ENCODE data around the gene YARS2.
"Not testable (repeated sequence)": the region's sequence is repeated elsewhere in the genome, so short reads cannot be mapped to it uniquely, and the experiment has no call there.

Gene YARS2

DNA sequence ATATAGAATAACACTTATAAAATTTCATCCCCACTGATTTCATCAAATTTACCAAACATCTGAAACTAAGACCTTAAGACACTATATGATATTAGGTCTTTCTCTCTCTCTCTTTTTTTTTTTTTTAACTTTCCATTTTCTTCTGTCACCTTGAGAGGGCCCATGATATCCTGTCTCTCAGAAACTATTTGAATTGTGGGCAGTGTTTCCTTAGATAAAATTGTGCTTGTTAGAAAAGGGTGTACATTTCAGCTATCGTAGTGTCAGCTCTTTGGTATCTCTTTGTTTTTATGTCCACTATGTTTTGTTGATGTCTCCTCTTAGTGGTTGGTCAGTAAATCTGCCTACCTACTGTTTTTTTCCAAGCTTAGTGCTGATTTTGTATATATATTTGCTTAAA is 52.8 kb downstream of the YARS2 start:
- CTCF ChIA-PET, result interaction anchor here (1.0 kb wide), 1 partner anchor 337 kb away, joined by 3 read pairs; no protein-coding TSS in a partner anchor
- POLR2A ChIA-PET (ENCODE audit: low non-redundant PET), result no interaction called here

GRCh38 chr12:32702473-32702872 is 53.2 kb downstream of the YARS2 start:
- no peak overlapping the region for H3K27ac ChIP-seq
- ChIA-PET POLR2A (ENCODE audit: low non-redundant PET) (no interaction called here), CTCF (no interaction called here)
- TF ChIP-seq, protein P1, sequence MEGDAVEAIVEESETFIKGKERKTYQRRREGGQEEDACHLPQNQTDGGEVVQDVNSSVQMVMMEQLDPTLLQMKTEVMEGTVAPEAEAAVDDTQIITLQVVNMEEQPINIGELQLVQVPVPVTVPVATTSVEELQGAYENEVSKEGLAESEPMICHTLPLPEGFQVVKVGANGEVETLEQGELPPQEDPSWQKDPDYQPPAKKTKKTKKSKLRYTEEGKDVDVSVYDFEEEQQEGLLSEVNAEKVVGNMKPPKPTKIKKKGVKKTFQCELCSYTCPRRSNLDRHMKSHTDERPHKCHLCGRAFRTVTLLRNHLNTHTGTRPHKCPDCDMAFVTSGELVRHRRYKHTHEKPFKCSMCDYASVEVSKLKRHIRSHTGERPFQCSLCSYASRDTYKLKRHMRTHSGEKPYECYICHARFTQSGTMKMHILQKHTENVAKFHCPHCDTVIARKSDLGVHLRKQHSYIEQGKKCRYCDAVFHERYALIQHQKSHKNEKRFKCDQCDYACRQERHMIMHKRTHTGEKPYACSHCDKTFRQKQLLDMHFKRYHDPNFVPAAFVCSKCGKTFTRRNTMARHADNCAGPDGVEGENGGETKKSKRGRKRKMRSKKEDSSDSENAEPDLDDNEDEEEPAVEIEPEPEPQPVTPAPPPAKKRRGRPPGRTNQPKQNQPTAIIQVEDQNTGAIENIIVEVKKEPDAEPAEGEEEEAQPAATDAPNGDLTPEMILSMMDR (conservative IDR thresholded peaks at IDR 0.05; ENCODE audit: low read depth), result no peak
- DNase-seq (ENCODE audit: low spot score), result no peak

More for the DNA sequence above, 52.8 kb downstream of the YARS2 start:
- TF ChIP-seq, protein P1 (conservative IDR thresholded peaks at IDR 0.05; ENCODE audit: low read depth), result no peak
- H3K27ac ChIP-seq, result no peak overlapping the region
- DNase-seq (ENCODE audit: low spot score), result no peak

DNA sequence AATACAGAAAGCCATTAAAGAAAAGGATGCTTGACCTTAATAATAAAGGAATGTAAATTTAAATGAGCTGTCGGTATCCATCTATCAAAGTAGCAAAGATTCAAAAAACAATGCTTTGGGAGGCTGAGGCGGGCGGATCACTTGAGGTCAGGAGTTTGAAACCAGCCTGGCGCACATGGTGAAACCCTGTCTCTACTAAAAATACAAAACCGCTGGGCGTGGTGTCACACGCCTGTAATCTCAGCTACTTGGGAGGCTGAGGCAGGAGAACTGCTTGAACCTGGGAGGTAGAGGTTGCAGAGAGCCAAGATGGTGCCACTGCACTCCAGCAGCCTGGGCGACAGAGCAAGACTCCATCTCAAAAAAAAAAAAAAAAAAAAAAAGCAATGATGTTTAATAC is 56.3 kb downstream of the YARS2 start:
- H3K27ac ChIP-seq; DNase-seq (ENCODE audit: low spot score); POLR2A ChIA-PET (ENCODE audit: low non-redundant PET): not testable (repeated sequence)
- CTCF ChIA-PET, result interaction anchor here (0.6 kb wide), 1 partner anchor 238 kb away, joined by 3 read pairs; no protein-coding TSS in a partner anchor

DNA sequence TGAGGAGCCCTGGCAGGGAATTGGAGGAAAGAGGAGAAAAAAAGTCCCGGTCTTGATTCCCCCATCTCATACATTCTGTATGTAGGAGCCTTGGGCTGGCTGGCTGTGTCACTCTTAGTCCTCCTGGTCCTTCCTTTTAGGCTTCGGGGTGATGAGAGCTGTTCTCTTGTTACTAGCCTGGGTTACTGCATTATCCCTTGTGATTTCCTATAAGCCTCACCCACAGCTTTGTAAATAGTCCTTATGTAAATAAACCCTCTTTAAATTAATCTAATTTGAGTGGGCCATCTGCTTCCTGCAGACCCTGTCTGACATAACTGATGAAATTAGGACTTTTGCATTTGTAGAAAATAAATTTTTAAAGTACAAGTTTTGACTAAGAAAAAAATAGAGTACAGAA is 57.4 kb downstream of the YARS2 start:
- CTCF ChIA-PET, result no interaction called here
- POLR2A ChIA-PET (ENCODE audit: low non-redundant PET), result no interaction called here
- no peak for DNase-seq (ENCODE audit: low spot score)

GRCh38 chr12:32697445-32697844 is 58.3 kb downstream of the YARS2 start:
- TF ChIP-seq, protein P1 (conservative IDR thresholded peaks at IDR 0.05; ENCODE audit: low read depth), result no peak

More for the DNA sequence above, 57.4 kb downstream of the YARS2 start:
- TF ChIP-seq, protein P1 (conservative IDR thresholded peaks at IDR 0.05; ENCODE audit: low read depth), result no peak
- no peak overlapping the region for H3K27ac ChIP-seq

More at GRCh38 chr12:32697445-32697844, 58.3 kb downstream of the YARS2 start:
- H3K27ac ChIP-seq, result no peak overlapping the region
- CTCF ChIA-PET, result no interaction called here
- POLR2A ChIA-PET (ENCODE audit: low non-redundant PET), result no interaction called here
- no peak for DNase-seq (ENCODE audit: low spot score)

Measured in RWPE1 (cell line).